Psoas muscle (tissue), 8 donors: ENCODE data around the gene WNT7B. TPM values are rescaled to one million over a fixed set of nuclear protein-coding genes. Genes with fewer than 3 reads are reported as not detected.

ENCODE experiments used
- ATAC-seq, 4 donors: fragments of 200-7000 bp; cut with Tn5 transposase; one replicate each; pipeline ENCODE4 v1.9.1; 2020; ENCODE audit warnings: moderate library complexity in 3 of 4, mild to moderate bottlenecking in 2 of 4
- DNase-seq, 2 donors: peaks; one replicate each; pipeline ENCODE4 v3.0.0-alpha.2; 2020
- H3K27ac ChIP-seq: fragments of 200-600 bp; one replicate; pipeline ENCODE4 v1.8.0; 2022
- H3K27me3 ChIP-seq, 3 donors: fragments of 200-600 bp in 1 of 3; one replicate each; pipeline versions ENCODE4 v1.6.1 to v1.8.0; 2013 to 2022; ENCODE audit warnings: low read length in 2 of 3, mild to moderate bottlenecking in 2 of 3, moderate library complexity in 1 of 3; ENCODE audit not compliant: insufficient read depth in 3 of 3
- H3K36me3 ChIP-seq, 2 donors: fragments of 200-600 bp in 1 of 2; one replicate each; pipeline versions ENCODE4 v1.6.1 to v1.8.0; 2013 to 2022; ENCODE audit warnings: low read depth in 1 of 2, mild to moderate bottlenecking in 1 of 2, moderate library complexity in 1 of 2; ENCODE audit not compliant: insufficient read depth in 1 of 2
- H3K4me1 ChIP-seq: fragments of 200-600 bp; one replicate; pipeline ENCODE4 v1.8.0; 2022
- H3K4me3 ChIP-seq: fragments of 200-600 bp; one replicate; pipeline ENCODE4 v1.8.0; 2022; ENCODE audit warnings: mild to moderate bottlenecking
- H3K9me3 ChIP-seq: fragments of 200-600 bp; one replicate; pipeline ENCODE4 v1.8.0; 2022
- CTCF ChIP-seq: fragments of 200-600 bp; IDR thresholded peaks from one replicate; pipeline ENCODE4 v1.8.0; 2022; ENCODE audit warnings: antibody characterized with exemption
- WGBS, 3 donors: extraction: QIAGEN DNeasy Blood & Tissue Kit; methylation state at CpG; one replicate each; pipeline versions ENCODE4 v1.1.6 to v1.1.7; 2013; 5-methylcytosine and 5-hydroxymethylcytosine counted together
- intact Hi-C, 2 donors: fragments of 100-400 bp; cut with DNase I; formaldehyde crosslinking; loops; one replicate each; pipeline versions ENCODE4 v1.11.0 to v1.14.2; 2022
- polyA plus RNA-seq, 3 donors: library from polyadenylated mRNA; stranded (reverse); fragments of 200-250 nt; gene quantifications; one replicate each; pipeline ENCODE4 v1.2.3, GENCODE V29; 2013
- total RNA-seq, 4 donors: library from RNA; stranded (reverse); fragmentation: NEBNext Ultra II Directional in 2 of 4; extraction: Animal tissue kit (Norgen Biotek cat#: 25700) in 2 of 4; gene quantifications; one replicate each; pipeline versions ENCODE4 v1.2.1 to v1.2.4, GENCODE V29; 2021 to 2023
- donor health status: healthy with polysubstance abuse.
- donor health status: DM: no; HTN: no; CAD: no; lungs with moderate emphysema.
- donor health status: Bipolar disorder and iron deficiency.
- donor health status: healthy.
- donor health status: DM: yes; HTN: yes; CAD: no.
- donor health status: DM: no; HTN: no; CAD: no.
- donor health status: DM: no; HTN: no; CAD: no.
- donor health status: DM: yes; HTN: yes; CAD: no.

Gene WNT7B
- total and polyA plus RNA-seq, 7 donors: 0.05 TPM; not detected in 6

- no peak for TF ChIP-seq CTCF
- no peak overlapping the region for H3K27ac ChIP-seq
- peaks cover 27% of the 10 kb centered on the region for H3K4me1 ChIP-seq
- intact Hi-C loops: loop anchor here in 1 of 2 donors (5.0 kb wide), 1 partner anchor 314 kb away; no protein-coding TSS in a partner anchor
- ATAC-seq (no peak), DNase-seq (peak; percentile 63 to 66)
- no peaks in the 10 kb centered on the region for H3K36me3 ChIP-seq
- WGBS, 3 donors: 79 to 84% (median 82%) methylated on average over 8 of the region's 8 CpGs
- H3K4me3 ChIP-seq: no peak overlapping the region
- no peaks in the 10 kb centered on the region for H3K9me3 ChIP-seq
- H3K27me3 ChIP-seq: no peaks in the 10 kb centered on the region
Measured at GRCh38 chr22:46002757-46003270, 25.9 kb upstream of the WNT7B start.

- DNase-seq: peak in 1 of 2 donors; percentile 58
- no peak for ATAC-seq
- intact Hi-C loops: loop anchor here in 1 of 2 donors (5.0 kb wide), 1 partner anchor 316 kb away; no protein-coding TSS in a partner anchor
Measured at GRCh38 chr22:46001426-46002106, 24.6 kb upstream of the WNT7B start.

GRCh38 chr22:46001046-46001425 lies 24.1 kb upstream of the WNT7B start:
- no peak for TF ChIP-seq CTCF
- peak in 1 of 2 donors; percentile 44 for DNase-seq
- intact Hi-C loops: loop anchor here in 1 of 2 donors (5.0 kb wide), 1 partner anchor 316 kb away; no protein-coding TSS in a partner anchor
- Histone ChIP-seq H3K27ac (no peak overlapping the region), H3K4me1 (peaks cover 24% of the 10 kb centered on the region), H3K4me3 (no peak overlapping the region), H3K9me3 (no peaks in the 10 kb centered on the region), H3K27me3 (no peaks in the 10 kb centered on the region), H3K36me3 (no peaks in the 10 kb centered on the region)
- WGBS, 3 donors: 57 to 83% (median 64%) methylated on average over 3 of the region's 3 CpGs
- ATAC-seq: no peak

More at GRCh38 chr22:46001426-46002106, 24.6 kb upstream of the WNT7B start:
- TF ChIP-seq CTCF: no peak
- Histone ChIP-seq H3K4me3 (no peak overlapping the region), H3K4me1 (peaks cover 26% of the 10 kb centered on the region), H3K27ac (no peak overlapping the region), H3K27me3 (no peaks in the 10 kb centered on the region), H3K36me3 (no peaks in the 10 kb centered on the region), H3K9me3 (no peaks in the 10 kb centered on the region)
- WGBS, 3 donors: 25 to 37% (median 32%) methylated on average over 21 to 22 of the region's 22 CpGs

- intact Hi-C loops: loop anchor here in 1 of 2 donors (5.0 kb wide), 1 partner anchor 317 kb away; no protein-coding TSS in a partner anchor
- no peaks in the 10 kb centered on the region for H3K36me3 ChIP-seq
- peaks cover 29% of the 10 kb centered on the region for H3K4me1 ChIP-seq
- H3K27ac ChIP-seq: no peak overlapping the region
- 79 to 85% (median 81%) methylated on average over 17 of the region's 17 CpGs for WGBS, 3 donors
- ATAC-seq (no peak), DNase-seq (peak in 1 of 2 donors; percentile 43)
- H3K9me3 ChIP-seq: no peaks in the 10 kb centered on the region
- no peak overlapping the region for H3K4me3 ChIP-seq
- H3K27me3 ChIP-seq: no peaks in the 10 kb centered on the region
- no peak for TF ChIP-seq CTCF
Measured at GRCh38 chr22:46000081-46001027, 23.4 kb upstream of the WNT7B start.
